HG03432 (cell line): ENCODE measurements around the gene ZNF292.
"Not testable (repeated sequence)": the region's sequence is repeated elsewhere in the genome, so short reads cannot be mapped to it uniquely, and the experiment has no call there.

Experiments
- ATAC-seq: cut with Tn5 transposase; IDR thresholded peaks from one replicate; pipeline ENCODE4 v1.9.1; 2021; ENCODE audit warnings: mild to moderate bottlenecking, moderate library complexity; ENCODE audit not compliant: unreplicated experiment

ZNF292 gene

GRCh38 chr6:87261534-87261933 lies 106.2 kb downstream of the ZNF292 start:
- ATAC-seq: peak; percentile 39

- no peak for ATAC-seq
Measured at GRCh38 chr6:87264481-87264880, 109.1 kb downstream of the ZNF292 start.

DNA sequence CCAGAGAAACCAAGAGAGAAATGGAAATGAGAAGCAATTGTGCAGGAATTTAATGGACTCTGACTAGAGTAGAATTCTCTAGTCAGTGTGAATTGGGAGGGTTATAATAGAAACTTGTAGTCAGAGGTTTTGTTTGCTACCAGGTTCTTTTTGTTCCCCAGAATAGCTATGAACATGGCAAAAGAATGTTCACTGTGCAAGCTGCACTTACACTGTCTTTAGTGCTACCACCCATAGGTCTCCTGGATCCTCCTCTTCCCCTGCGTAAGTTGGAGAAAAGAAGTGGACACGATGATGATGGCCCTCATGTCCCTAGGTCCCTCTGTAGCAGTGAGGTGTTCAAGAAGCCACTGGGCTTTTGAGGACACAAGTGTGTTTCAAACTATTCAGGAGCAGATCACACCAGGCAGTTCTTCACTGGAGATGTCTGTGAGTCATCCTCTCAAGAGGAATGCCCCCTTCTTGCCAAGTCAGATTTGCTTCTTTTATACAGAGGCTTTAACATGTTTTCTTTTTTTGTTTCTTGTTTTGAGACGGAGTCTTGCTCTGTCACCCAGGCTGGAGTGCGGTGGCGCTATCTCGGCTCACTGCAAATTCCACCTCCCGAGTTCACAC lies 119.4 kb downstream of the ZNF292 start:
- no peak for ATAC-seq

GRCh38 chr6:87276624-87277023 lies 121.3 kb downstream of the ZNF292 start:
- no peak for ATAC-seq

- ATAC-seq: no peak
Measured at GRCh38 chr6:87277123-87277522, 121.8 kb downstream of the ZNF292 start.

DNA sequence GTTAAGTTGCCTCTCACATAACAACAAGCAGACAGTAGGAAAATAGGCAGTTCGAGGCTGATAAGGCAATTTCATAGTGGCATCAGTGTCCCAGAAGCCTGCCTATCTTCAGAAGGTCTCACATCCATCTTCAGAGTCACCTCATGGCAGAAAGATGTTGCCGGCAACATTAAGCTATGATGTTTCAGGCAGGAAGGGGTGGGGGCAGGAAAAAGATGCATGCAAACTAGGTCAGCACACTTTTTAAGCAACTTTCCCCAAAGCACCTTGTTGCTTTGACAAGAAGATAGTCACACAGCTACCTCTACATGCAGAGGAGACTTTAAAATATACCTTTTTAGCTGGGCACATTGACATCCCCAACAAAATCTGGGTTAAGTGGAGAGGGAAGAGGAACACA lies 123.8 kb downstream of the ZNF292 start:
- no peak for ATAC-seq

DNA sequence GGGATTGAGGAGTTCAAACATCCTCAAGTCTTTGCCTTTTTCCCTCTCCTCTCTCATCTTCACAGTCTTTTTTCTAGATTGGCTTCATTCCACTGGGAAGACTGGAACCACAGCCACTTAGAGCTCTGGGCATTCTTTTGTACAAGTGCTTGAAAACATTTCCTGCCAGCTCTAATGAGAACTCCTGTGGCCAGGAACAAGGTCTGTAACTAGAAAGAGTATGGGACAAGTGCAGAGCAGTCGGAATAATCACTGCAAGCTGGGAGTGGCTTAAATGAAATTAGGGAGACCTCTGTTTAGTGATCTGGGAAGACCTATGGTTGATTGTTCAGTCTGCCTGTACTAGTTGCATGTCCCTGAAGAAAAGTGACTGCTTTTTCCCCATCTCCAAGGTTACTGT lies 126.1 kb downstream of the ZNF292 start:
- no peak for ATAC-seq

DNA sequence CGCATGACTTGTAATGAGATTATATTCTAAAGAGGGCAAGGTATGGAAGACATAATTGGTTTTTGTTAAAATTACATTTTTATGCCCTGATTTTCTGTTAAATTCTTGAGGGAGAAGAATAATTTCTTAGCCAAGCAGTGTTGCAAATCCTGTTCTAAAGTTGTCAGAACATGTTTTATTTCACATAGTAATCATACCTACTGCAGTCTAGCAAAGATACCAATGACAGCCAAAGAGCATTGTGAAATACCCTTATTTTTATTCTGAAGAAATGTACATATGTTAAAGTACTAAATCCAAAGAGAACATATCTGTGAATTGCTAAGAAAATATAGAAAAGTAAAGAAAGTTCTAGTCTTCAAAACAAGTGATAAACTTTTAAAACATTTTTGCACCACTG lies 127.4 kb downstream of the ZNF292 start:
- no peak for ATAC-seq

- no peak for ATAC-seq
Measured at GRCh38 chr6:87283461-87283860, 128.1 kb downstream of the ZNF292 start.

DNA sequence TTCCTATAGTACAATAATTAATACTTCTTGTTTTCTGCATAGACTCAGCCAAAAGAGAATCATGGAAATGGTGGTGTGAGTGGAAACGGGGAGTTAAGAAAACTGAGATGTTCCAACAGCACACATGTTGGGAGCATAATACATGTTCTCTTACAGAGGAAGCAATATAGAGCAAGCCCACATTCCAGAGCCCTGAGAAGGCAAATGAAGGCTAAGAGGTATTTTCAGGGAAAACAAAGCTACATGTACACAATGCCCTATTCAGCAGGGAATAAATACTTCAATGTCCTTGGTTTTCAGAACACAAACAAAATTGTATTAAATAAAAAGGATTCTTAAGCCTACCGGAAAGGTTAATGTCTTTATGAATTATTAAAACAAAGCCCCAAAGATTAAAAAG lies 131.9 kb downstream of the ZNF292 start:
- ATAC-seq: no peak

DNA sequence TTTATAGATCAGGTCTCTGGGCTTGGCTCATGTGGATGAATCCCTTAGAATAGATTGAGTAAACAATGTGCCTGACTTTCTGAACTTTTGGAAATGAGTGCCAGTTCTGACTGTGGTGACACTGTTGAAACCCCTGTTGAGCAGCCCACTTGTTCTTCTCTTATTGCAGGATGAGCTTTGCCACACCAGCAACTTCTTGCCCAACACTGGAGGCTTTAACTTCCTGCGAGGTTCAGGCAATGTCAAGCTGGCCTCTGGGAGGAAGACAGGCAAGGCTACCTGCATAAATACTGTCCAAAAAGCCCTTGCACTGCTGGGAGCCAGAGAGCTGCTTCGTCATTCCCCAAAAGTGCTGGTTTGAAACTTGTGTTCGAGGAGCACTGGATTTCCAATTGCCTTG lies 134.2 kb downstream of the ZNF292 start:
- no peak for ATAC-seq

DNA sequence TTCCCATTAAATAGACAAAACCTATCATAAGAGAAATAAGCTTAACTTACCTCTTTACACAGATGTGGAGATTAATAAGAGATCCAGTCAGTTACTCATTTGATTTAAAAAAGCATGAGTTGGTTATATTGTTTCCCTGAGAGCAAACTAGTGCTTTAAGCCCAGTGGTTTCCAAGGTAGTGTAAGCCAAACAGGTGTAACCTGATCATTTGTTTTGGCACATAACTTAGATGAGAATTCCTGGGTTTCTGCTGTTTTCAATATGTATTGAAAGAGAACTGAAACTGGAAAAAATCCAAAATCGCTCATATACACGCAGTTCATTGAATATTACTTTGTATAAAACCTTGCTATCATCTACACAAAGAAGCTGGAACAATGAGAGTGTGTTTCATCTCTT lies 136.5 kb downstream of the ZNF292 start:
- ATAC-seq: no peak

GRCh38 chr6:87293526-87293925 lies 138.2 kb downstream of the ZNF292 start:
- no peak for ATAC-seq

DNA sequence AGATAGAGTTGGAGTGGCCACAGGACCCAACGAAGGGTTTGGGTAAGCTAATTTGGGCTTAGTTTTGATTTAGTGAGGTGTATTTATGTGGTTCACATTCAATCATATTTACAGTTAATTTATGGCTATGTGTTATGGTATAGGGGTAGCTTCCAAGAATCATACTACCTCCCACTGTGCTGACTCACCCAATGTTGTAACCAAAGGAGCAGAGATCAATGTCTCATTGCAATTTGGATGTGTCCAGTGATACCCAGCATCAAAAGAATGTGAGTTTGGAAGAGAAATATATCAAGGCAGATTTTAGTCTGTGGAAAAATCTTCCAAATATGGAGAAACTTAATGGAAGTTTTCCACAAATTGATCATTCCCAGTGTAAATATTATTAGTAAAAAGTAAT lies 141.8 kb downstream of the ZNF292 start:
- ATAC-seq: no peak

- ATAC-seq: not testable (repeated sequence)
Measured at GRCh38 chr6:87301277-87301676, 145.9 kb downstream of the ZNF292 start.

DNA sequence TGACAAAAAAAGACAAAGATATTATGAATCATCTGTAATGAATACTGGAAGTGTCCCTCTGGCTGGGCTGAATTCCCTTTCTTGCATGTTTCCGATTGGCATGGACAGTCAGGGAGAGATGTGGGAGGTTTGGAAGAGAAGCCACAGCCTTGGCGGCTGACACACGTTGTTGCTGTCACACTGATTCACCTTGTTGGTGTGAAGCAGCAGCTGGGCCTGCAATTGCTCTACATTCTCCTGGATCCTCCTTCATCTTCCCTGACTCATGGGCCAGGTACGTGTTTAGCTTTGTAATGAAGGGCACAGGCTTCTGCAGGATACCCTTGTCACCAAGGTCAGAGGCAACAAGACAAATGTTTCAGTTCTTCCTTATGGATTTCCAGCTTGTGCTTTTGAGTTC lies 153.6 kb downstream of the ZNF292 start:
- ATAC-seq: no peak

- ATAC-seq: no peak
Measured at GRCh38 chr6:87312860-87313259, 157.5 kb downstream of the ZNF292 start.
